IPS-NIHi7 (cell line): ENCODE data around the gene TARBP2.
A peak's percentile ranks its signal among the peaks of the same experiment; 100 is the strongest.
"Not testable (repeated sequence)": the region's sequence is repeated elsewhere in the genome, so short reads cannot be mapped to it uniquely, and the experiment has no call there.

Source experiments
- DNase-seq: peaks from one replicate; pipeline ENCODE4 v3.0.0; 2012; ENCODE audit warnings: mixed read lengths; ENCODE audit errors: extremely low spot score

The TARBP2 gene

GRCh38 chr12:53474819-53475218 lies 26.3 kb upstream of the TARBP2 start:
- no peak for DNase-seq

GRCh38 chr12:53476769-53477209 lies 24.3 kb upstream of the TARBP2 start:
- peak; percentile 44 for DNase-seq

DNA sequence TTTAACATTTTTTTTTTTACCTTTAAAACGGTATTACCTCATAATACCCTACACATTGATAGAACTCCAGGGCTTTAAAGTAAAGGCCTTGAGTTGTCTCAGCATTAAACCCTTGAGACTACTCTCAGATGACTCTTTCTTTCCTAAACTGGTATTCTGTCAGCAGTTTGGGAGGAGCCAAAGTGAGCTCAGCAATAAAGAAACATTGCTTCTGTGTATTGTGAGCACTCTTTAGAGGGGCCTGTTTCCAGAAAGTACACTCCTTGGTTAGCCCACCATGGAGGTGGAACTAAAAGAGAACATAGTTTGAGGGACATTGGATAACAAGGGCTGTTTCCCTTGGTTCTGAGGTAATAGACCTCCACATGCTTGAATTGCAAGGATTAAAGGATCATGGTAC lies 22.2 kb upstream of the TARBP2 start:
- DNase-seq: no peak

GRCh38 chr12:53479331-53479730 lies 21.8 kb upstream of the TARBP2 start:
- no peak for DNase-seq

DNA sequence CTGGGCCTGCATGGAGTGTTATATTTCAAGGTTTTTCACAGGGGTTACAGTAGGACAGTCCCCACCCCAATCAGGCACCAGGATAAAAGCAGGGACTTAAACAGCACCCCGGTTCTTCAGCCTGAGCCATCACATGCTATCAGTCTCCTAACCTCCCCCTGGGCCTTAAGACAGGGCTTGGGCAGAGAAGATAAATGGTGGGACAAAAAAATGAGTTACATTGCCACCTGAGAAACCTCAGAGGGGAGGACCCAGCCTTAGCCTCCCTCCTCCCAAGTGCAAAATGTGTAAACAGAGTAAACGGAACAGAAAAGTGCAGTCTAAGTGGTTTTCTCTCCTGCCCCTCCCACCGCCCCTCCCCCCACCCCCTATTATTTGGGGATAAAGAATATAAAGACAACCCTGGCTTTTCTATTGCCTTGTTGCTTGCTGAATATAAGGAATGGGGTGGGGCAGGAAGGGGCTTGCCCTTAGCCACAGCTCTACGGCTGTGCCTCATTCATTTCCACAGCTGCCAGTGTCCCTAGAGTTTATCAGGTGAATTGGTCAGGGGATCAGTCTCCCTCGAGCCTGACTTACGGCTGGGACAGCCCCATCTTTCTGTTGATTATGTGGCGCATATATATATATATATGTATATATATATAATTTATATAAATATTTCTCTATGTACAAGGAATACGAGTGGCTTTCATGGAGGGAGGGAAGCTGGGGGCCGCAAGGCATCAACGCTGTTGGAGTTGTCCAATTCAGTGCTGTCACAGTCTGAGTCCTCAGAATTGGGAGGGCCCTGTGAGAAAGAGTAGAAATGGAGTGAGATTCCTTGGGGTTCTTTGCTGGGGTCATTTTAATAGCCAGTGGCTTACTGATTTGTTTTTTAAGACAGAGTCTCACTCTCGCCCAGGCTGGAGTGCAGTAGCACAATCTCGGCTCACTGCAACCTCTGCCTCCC lies 20.3 kb upstream of the TARBP2 start:
- no peak for DNase-seq

GRCh38 chr12:53481458-53481857 lies 19.6 kb upstream of the TARBP2 start:
- DNase-seq: not testable (repeated sequence)

DNA sequence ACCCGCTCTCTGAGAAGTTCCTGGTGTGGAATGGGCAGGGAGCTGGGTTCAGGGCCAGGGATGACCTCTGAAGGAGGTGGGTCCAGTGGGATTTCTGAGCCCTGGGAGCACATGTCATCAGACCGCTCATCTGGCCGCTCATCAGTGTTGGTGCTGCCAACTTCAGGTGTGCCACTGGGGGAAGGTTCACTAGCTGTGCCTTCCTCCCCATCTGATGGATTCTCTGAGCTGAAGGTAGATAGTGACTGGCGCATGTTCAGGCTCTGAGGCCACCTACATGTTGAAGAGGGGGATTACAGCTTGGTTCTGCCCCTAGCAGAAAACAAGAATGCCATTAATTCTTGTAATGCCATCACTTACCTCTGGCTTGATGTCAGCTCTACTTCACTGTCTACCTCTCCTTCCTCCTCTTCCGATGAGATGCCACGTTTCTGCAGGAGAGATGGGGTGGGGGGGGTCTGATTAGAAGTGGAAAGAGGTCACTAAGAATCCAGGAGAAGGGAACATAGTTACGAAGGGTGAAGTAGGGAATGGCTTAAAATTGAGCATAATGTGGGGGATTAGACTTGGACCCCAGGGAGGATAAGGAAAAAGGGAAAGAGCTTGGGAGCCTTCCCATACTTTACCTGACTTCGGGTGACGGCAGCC lies 19.0 kb upstream of the TARBP2 start:
- DNase-seq: peak; percentile 49

DNA sequence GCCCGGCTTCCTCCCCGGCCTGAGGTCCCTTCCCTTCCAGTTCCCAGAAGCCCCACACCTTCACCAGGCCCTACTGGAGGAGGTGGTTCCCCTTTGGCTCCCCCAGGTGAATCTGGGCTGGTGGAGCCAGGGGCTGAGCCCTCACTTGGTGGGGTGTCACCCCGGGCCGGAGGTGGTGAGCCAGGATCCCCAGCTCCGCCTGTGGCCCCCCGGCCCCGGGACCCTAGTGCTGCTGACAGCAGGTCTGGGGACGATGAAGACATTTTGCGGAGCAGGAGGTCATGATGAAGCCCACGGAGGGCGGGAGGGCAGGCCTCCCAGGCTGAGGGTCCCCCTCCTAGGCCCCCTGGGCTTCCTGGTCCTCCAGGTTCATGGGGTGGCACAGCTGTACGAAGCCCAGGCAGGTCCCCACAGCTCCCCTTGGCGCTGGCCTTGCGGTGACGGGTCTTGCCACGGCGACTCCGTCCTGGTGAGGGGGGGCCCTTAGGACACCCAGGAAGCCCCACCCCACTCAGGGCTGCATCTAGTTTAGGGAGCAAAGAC lies 18.4 kb upstream of the TARBP2 start:
- no peak for DNase-seq

DNA sequence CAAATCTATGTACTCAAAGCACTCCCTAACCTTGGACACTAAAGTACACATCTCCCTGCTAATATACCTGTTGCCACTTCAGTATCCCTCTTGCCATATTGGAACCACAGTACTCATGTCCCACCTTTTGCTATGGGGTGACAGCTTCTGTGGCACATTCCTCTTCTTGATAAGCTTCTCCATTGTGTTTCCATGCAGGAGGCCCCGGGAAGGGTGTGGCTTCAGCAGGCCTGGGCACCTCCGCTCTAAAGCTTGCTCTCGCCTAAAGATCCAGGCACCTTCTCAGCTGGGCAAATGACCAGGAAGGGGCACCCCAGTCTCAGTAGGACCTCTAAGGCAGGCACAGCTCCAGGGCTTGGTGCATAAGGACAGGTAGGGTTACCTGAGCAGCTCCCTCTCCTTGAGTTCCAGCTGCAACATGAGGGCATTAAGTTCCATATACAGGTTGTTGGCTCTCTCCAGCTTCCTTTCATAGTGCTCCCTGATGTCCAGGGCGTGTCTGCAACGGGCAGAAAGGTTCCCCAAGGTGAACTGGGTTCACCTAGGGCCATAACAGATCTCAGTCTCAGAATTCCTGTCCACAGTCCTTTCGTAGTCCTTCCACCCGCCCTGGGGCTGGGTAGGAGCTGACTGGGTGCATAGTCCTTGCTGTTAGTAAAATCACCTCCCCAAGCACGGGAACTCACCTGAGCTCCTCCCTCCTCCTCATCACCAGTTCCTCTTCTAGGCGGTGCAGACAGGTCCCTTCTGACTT lies 17.7 kb upstream of the TARBP2 start:
- no peak for DNase-seq

GRCh38 chr12:53483979-53484377 lies 17.1 kb upstream of the TARBP2 start:
- DNase-seq: no peak

GRCh38 chr12:53484686-53485575 lies 16.2 kb upstream of the TARBP2 start:
- no peak for DNase-seq

GRCh38 chr12:53485955-53486735 lies 14.9 kb upstream of the TARBP2 start:
- DNase-seq: no peak

GRCh38 chr12:53486736-53487487 lies 14.2 kb upstream of the TARBP2 start:
- no peak for DNase-seq

DNA sequence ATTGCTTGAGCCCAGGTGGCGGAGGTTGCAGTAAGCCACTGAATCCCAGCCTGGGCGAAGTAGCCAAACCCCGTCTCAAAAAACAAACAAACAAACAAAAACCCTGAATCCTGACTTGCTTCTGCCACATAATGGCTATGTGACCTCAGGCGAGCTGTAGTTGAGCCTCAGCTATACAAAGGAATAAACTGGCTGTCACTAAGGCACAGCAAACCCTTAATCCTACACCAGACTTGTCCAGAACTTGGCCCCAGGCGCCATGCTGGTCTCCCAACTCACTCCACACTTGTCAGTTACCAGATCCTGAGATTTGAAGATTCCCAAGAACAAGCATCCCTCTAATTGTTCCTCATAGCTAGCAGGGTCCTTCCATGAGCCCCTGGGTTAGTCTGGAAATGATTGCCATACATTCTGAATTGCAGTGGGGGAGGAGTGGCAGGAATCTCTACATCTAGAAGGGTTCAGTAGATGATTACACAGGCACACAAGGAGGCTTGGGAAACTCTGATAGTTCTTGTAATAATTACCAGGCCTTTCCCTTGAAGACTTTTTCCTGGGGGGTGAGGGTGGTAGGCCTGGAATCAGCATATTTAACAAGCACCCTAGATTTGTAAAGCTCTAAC lies 11.7 kb upstream of the TARBP2 start:
- no peak for DNase-seq

DNA sequence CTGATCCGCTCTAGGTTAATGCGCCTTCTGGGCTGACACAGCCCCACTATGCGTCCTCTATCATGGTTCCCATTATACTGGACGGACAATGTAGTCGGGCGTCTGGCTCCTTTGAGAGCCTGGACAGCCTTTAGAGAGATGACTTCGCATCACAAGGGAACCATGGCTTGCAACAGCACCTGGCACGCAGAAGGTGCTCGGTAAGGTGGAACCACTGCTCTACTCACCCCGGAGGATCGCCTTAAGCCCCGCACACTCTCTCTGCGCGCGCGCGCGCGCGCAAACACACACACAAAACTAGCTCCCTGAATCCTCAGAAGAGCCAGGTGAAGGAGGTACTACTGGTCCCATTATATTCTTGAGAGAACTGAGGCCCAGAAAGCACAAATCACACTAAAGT lies 8.9 kb upstream of the TARBP2 start:
- no peak for DNase-seq

DNA sequence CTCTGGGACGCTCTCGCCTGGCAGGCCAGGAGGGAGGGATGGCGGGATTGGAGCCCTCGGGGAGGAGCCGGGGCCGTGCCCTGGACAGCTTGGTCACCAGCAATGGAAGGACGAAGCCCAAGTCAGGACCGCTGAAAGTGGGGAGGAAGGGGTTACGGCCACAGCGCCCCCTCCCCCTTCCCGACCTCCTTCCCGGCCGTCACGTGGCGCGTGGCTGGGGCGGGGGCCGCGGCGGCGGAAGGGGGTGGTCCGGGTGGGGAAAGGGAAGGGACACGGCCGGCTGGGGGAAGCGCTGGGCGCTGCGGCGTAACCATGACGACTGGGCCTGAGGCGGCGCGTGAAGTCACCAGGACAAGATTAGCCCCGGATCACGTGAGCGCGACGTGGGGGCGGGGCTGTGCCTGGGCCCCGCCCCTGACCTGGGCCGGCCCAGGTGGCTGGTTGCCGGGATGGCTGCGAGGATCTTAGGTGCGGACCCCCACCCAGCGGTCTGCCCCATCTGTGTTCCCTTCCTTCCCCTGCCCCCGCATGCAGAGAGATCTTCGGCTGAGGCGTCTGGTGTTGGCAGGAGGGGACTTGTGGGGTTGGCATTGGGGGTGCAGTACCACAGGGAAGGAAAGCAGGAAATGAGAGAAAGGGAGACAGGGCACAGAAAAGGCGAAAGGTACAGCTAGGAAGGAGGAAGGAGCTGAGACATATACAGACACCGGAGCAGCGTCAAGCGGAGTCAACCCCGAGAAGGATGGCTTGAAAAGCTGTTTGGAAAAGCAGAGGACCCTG lies 8.1 kb upstream of the TARBP2 start:
- peak; percentile 87 for DNase-seq

DNA sequence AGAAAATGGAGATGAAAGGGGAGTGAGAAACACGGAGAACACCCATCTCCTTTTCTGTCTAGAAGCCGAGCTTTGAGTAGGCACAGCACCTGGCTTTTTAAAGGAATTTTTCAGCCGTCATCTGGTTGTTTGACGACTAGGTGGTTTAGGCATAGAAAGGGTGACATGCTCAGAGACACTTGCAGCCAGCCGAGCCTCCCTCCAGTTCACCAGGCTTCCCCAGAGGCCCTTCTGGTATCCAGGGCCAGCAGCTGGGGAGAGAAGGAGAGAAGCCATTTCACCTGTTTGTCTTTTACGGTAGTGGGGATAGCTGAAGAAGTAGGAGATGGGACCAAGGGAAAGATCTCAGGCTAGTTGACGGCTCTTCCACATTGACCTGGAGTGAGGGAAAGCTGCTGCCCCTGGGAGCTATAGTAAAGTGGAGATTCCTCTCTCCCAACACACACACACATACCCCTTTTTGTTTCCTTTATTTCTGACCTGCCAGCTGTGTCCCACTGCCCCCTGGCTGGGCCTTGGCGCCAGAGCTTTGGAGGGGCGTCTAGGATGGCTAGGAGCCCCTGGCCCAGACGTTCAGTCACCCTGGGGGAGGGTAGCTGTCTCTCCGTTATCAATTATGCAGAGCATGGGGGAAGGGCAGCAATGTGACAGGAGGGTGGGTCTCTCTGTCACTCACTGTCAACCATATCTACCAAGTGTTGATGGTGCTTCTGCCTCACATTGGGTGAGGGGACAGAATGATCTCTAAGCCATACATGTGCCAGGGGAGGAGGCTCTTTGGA lies 7.3 kb upstream of the TARBP2 start:
- no peak for DNase-seq
